Lower leg skin (tissue), 4 donors: Measurements from ENCODE around the gene CCBE1. TPM values are rescaled to one million over a fixed set of nuclear protein-coding genes. Genes with fewer than 3 reads are reported as not detected.
"Not testable (repeated sequence)": the region's sequence is repeated elsewhere in the genome, so short reads cannot be mapped to it uniquely, and the experiment has no call there.

Experiments
- DNase-seq, 2 donors: peaks; one replicate each; pipeline ENCODE4 v3.0.0-alpha.2; 2019; ENCODE audit warnings: low spot score in 2 of 2
- H3K4me3 ChIP-seq: fragments of 200-600 bp; sonication (generic); 2 replicates; pipeline ENCODE4 v1.5.1; 2017; ENCODE audit warnings: mild to moderate bottlenecking, low read depth; ENCODE audit not compliant: poor library complexity, severe bottlenecking
- CTCF ChIP-seq, 3 donors: fragments of 450-650 bp; IDR thresholded peaks; one replicate each; pipeline ENCODE4 v1.5.1; 2016; ENCODE audit warnings: antibody characterized with exemption in 3 of 3, mild to moderate bottlenecking in 3 of 3, moderate library complexity in 2 of 3
- POLR2A ChIP-seq, 2 donors: fragments of 450-650 bp; IDR thresholded peaks; one replicate each; pipeline ENCODE4 v1.6.1; 2016 to 2017; ENCODE audit warnings: antibody characterized with exemption in 2 of 2, mild to moderate bottlenecking in 1 of 2, moderate library complexity in 1 of 2
- WGBS, 2 donors: methylation state at CpG; one replicate each; pipeline ENCODE4 v1.1.5; 2018; 5-methylcytosine and 5-hydroxymethylcytosine counted together
- intact Hi-C: fragments of 100-400 bp; cut with DNase I; formaldehyde crosslinking; loops from one replicate; pipeline ENCODE4 v1.15.0; 2023; ENCODE audit warnings: low total_unique reads
- total RNA-seq, 4 donors: library from RNA; depleted of rRNA; stranded (reverse); fragments of >200 nt; gene quantifications; one replicate each; pipeline ENCODE4 v1.1.0, GENCODE V29; 2016

CCBE1 gene
- total RNA-seq, 4 donors from 2014 or later, result 3.0 to 15.5 (median 3.2) TPM

GRCh38 chr18:59520562-59521355 is 176.5 kb downstream of the CCBE1 start:
- TF ChIP-seq POLR2A (IDR thresholded peaks at IDR 0.05) (no peak), CTCF (IDR thresholded peaks at IDR 0.05) (no peak)
- 63 to 68% methylated on average over 4 of the region's 4 CpGs for WGBS, 2 donors
- no peak overlapping the region for H3K4me3 ChIP-seq
- no peak for DNase-seq
- intact Hi-C loops, result no loop called here

- 39 to 63% methylated on average over 2 of the region's 2 CpGs for WGBS, 2 donors
- no peak overlapping the region for H3K4me3 ChIP-seq
- DNase-seq, result no peak
- no peak for TF ChIP-seq CTCF (IDR thresholded peaks at IDR 0.05)
- intact Hi-C loops, result no loop called here
These were observed 178.5 kb downstream of the CCBE1 start for GRCh38 chr18:59518705-59519104.

GRCh38 chr18:59517446-59518165 is 179.6 kb downstream of the CCBE1 start:
- intact Hi-C loops, result no loop called here
- 74 to 76% methylated on average over 4 of the region's 4 CpGs for WGBS, 2 donors
- TF ChIP-seq CTCF (IDR thresholded peaks at IDR 0.05) (no peak), POLR2A (IDR thresholded peaks at IDR 0.05) (no peak)
- no peak overlapping the region for H3K4me3 ChIP-seq
- DNase-seq, result no peak

- intact Hi-C loops, result no loop called here
- peak; percentile 75 to 90 for DNase-seq
- H3K4me3 ChIP-seq, result no peak overlapping the region
- no peak for TF ChIP-seq POLR2A (IDR thresholded peaks at IDR 0.05)
- no peak for TF ChIP-seq CTCF (IDR thresholded peaks at IDR 0.05)
- WGBS, 2 donors, result 16 to 22% methylated on average over 6 of the region's 6 CpGs
These were observed 180.7 kb downstream of the CCBE1 start for GRCh38 chr18:59516356-59517155.

GRCh38 chr18:59515956-59516355 is 181.3 kb downstream of the CCBE1 start:
- intact Hi-C loops, H3K4me3 ChIP-seq: not testable (repeated sequence)
- DNase-seq, result peak in 1 of 2 donors; percentile 1
- WGBS, 2 donors, result 86% methylated on average over 6 of the region's 6 CpGs

- 79 to 82% methylated on average over 5 of the region's 5 CpGs for WGBS, 2 donors
- intact Hi-C loops, result no loop called here
- TF ChIP-seq CTCF (IDR thresholded peaks at IDR 0.05), result no peak
- no peak for TF ChIP-seq POLR2A (IDR thresholded peaks at IDR 0.05)
- H3K4me3 ChIP-seq, result no peak overlapping the region
- peak in 1 of 2 donors; percentile 7 for DNase-seq
These were observed 182.1 kb downstream of the CCBE1 start for GRCh38 chr18:59515147-59515546.
